Panc1 (cell line): ENCODE measurements around the gene RAB3B. TPM values are rescaled to one million over a fixed set of nuclear protein-coding genes. Genes with fewer than 3 reads are reported as not detected.

Source experiments
- ATAC-seq: fragments of 200-7000 bp; cut with Tn5 transposase; 2 replicates; pipeline ENCODE4 v1.9.1; 2020; ENCODE audit warnings: mild to moderate bottlenecking, moderate library complexity
- BruUV-seq: library from RNA; stranded (reverse); fragments of 400-500 nt; replicated peaks from 2 replicates; lab custom pipeline; 2021; lab: Mats Ljungman, UMichigan
- CTCF ChIA-PET: fragments of 300-600 bp; sonication (Branson Sonifier 250); formaldehyde crosslinking; loops from one replicate; lab custom pipeline; 2022; ENCODE audit warnings: antibody characterized with exemption; lab: Charles Lee
- POLR2A ChIA-PET: fragments of 300-600 bp; sonication (Branson Sonifier 250); formaldehyde crosslinking; loops from one replicate; lab custom pipeline; 2022; ENCODE audit warnings: antibody characterized with exemption; lab: Charles Lee
- DNase-seq: peaks from one replicate; pipeline ENCODE4 v3.0.0-alpha.2; 2010; ENCODE audit warnings: low read depth, low spot score
- H3K27ac ChIP-seq: 2 replicates; pipeline ENCODE4 v1.5.1; 2011; ENCODE audit warnings: mild to moderate bottlenecking, low read length, inconsistent platforms
- H3K27me3 ChIP-seq: fragments of 200-500 bp; sonication (Bioruptor generic); 2 replicates; pipeline ENCODE4 v1.6.0; 2014; ENCODE audit warnings: low read length, inconsistent platforms; ENCODE audit not compliant: control insufficient read depth, insufficient read depth
- H3K36me3 ChIP-seq: fragments of 200-500 bp; sonication (Bioruptor generic); 2 replicates; pipeline ENCODE4 v1.5.1; 2014; ENCODE audit warnings: inconsistent platforms, mild to moderate bottlenecking, low read length, moderate library complexity; ENCODE audit not compliant: control insufficient read depth, insufficient read depth
- H3K4me1 ChIP-seq: 2 replicates; pipeline ENCODE4 v1.5.1; 2011; ENCODE audit warnings: inconsistent platforms, mild to moderate bottlenecking, low read length, moderate library complexity; ENCODE audit not compliant: control insufficient read depth, insufficient read depth
- H3K4me3 ChIP-seq, 2 experiments: 2 replicates each; pipeline ENCODE4 v1.5.1; 2011 to 2012; ENCODE audit warnings: low read depth in 2 of 2, low read length in 2 of 2, mild to moderate bottlenecking in 2 of 2, inconsistent platforms in 1 of 2, moderate library complexity in 1 of 2
- H3K9me3 ChIP-seq: fragments of 200-500 bp; sonication (Bioruptor generic); 2 replicates; pipeline ENCODE4 v1.5.1; 2014; ENCODE audit warnings: low read depth, mild to moderate bottlenecking, inconsistent platforms, low read length, moderate library complexity; ENCODE audit not compliant: control insufficient read depth, insufficient read depth
- POLR2AphosphoS5 ChIP-seq: IDR thresholded peaks from 2 replicates; pipeline ENCODE4 v1.6.1; 2012; ENCODE audit warnings: mild to moderate bottlenecking, low read depth, low read length, moderate library complexity
- SIN3A ChIP-seq: IDR thresholded peaks from 2 replicates; pipeline ENCODE4 v1.6.1; 2012; ENCODE audit warnings: low read depth, mild to moderate bottlenecking, low read length, moderate library complexity, borderline replicate concordance; ENCODE audit not compliant: insufficient read depth
- TCF7L2 ChIP-seq: IDR thresholded peaks from 2 replicates; pipeline ENCODE4 v1.6.1; 2011; ENCODE audit warnings: mild to moderate bottlenecking, low read depth, low read length, inconsistent platforms
- in situ Hi-C: cut with HindIII; loops from 2 replicates; pipeline ENCODE4 v1.10.0; 2016; ENCODE audit warnings: low sequenced_read_pairs, low pct_unique_long_range_greater_than_20kb
- intact Hi-C: fragments of 100-400 bp; cut with micrococcal nuclease; formaldehyde crosslinking; loops from one replicate; pipeline ENCODE4 v1.10.0; 2022; ENCODE audit not compliant: unreplicated experiment
- total RNA-seq: library from RNA; stranded (reverse); gene quantifications from one replicate; pipeline ENCODE4 v1.2.1, GENCODE V29; 2021; ENCODE audit not compliant: unreplicated experiment
- TF ChIP-seq, protein P1 (sequence below): fragments of 450-650 bp; IDR thresholded peaks from 2 replicates; pipeline ENCODE4 v1.5.1; 2017; ENCODE audit warnings: mild to moderate bottlenecking
- TF ChIP-seq, protein P2 (sequence below), 2 experiments: IDR thresholded peaks; 2 replicates each; pipeline ENCODE4 v1.6.1; 2011 to 2012; ENCODE audit warnings: low read depth in 2 of 2, control low read depth in 1 of 2, low read length in 1 of 2, mild to moderate bottlenecking in 1 of 2, moderate library complexity in 1 of 2; ENCODE audit not compliant: insufficient read depth in 1 of 2

RAB3B gene
- total RNA-seq, 1 experiment from 2014 or later, result 1.2 TPM

DNA sequence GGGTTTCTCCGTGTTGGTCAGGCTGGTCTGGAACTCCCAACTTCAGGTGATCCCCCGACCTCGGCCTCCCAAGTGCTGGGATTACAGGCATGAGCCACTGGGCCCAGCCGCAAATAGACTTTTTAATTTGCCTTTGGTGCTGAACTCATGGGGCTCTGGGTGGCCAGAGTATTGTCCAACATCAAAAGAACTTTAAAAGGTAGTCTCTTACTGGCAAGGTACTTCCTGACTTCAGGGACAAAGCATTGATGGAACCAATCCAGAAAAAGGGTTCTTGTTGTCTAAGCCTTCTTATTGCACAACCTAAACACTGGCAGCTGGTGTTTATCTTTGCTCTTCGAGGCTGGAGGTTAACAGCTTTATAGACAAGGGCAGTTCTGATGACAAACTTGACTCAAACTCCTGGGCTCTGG, 46.9 kb upstream of the RAB3B start:
- ChIA-PET POLR2A (no interaction called here), CTCF (no interaction called here)
- H3K9me3 ChIP-seq, result no peaks in the 10 kb centered on the region
- peaks cover 7% of the 10 kb centered on the region for H3K4me1 ChIP-seq
- no peak for TF ChIP-seq POLR2AphosphoS5
- TF ChIP-seq, protein P1, sequence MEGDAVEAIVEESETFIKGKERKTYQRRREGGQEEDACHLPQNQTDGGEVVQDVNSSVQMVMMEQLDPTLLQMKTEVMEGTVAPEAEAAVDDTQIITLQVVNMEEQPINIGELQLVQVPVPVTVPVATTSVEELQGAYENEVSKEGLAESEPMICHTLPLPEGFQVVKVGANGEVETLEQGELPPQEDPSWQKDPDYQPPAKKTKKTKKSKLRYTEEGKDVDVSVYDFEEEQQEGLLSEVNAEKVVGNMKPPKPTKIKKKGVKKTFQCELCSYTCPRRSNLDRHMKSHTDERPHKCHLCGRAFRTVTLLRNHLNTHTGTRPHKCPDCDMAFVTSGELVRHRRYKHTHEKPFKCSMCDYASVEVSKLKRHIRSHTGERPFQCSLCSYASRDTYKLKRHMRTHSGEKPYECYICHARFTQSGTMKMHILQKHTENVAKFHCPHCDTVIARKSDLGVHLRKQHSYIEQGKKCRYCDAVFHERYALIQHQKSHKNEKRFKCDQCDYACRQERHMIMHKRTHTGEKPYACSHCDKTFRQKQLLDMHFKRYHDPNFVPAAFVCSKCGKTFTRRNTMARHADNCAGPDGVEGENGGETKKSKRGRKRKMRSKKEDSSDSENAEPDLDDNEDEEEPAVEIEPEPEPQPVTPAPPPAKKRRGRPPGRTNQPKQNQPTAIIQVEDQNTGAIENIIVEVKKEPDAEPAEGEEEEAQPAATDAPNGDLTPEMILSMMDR, result no peak
- TF ChIP-seq TCF7L2, result no peak
- no peak for TF ChIP-seq SIN3A
- TF ChIP-seq, protein P2, sequence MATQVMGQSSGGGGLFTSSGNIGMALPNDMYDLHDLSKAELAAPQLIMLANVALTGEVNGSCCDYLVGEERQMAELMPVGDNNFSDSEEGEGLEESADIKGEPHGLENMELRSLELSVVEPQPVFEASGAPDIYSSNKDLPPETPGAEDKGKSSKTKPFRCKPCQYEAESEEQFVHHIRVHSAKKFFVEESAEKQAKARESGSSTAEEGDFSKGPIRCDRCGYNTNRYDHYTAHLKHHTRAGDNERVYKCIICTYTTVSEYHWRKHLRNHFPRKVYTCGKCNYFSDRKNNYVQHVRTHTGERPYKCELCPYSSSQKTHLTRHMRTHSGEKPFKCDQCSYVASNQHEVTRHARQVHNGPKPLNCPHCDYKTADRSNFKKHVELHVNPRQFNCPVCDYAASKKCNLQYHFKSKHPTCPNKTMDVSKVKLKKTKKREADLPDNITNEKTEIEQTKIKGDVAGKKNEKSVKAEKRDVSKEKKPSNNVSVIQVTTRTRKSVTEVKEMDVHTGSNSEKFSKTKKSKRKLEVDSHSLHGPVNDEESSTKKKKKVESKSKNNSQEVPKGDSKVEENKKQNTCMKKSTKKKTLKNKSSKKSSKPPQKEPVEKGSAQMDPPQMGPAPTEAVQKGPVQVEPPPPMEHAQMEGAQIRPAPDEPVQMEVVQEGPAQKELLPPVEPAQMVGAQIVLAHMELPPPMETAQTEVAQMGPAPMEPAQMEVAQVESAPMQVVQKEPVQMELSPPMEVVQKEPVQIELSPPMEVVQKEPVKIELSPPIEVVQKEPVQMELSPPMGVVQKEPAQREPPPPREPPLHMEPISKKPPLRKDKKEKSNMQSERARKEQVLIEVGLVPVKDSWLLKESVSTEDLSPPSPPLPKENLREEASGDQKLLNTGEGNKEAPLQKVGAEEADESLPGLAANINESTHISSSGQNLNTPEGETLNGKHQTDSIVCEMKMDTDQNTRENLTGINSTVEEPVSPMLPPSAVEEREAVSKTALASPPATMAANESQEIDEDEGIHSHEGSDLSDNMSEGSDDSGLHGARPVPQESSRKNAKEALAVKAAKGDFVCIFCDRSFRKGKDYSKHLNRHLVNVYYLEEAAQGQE (IDR thresholded peaks at IDR 0.05; ENCODE audit: insufficient read depth in 1 of 2, low read depth in 2 of 2, low read length in 1 of 2), result no peak
- no peak overlapping the region for H3K4me3 ChIP-seq
- no peak overlapping the region for H3K27ac ChIP-seq
- intact Hi-C loops, result no loop called here
- no peak for ATAC-seq
- H3K27me3 ChIP-seq, result no peaks in the 10 kb centered on the region
- BruUV-seq, result no TSS peak
- no peaks in the 10 kb centered on the region; the same call in none of the 2 replicates for H3K36me3 ChIP-seq
- DNase-seq, result no peak
- in situ Hi-C loops, result no loop called here

GRCh38 chr1:52034050-52034384, 43.5 kb upstream of the RAB3B start:
- intact Hi-C loops (no loop called here), in situ Hi-C loops (no loop called here)
- ChIA-PET POLR2A (interaction anchor here (0.7 kb wide), 1 partner anchor 17 kb away, joined by 3 read pairs; no protein-coding TSS in a partner anchor), CTCF (no interaction called here)
- TF ChIP-seq SIN3A (no peak), TCF7L2 (no peak), POLR2AphosphoS5 (no peak)
- TF ChIP-seq, protein P2 (IDR thresholded peaks at IDR 0.05; ENCODE audit: insufficient read depth in 1 of 2, low read depth in 2 of 2, low read length in 1 of 2), result no peak
- TF ChIP-seq, protein P1, result no peak
- DNase-seq, result no peak
- H3K4me1 ChIP-seq, result peaks cover 12% of the 10 kb centered on the region
- ATAC-seq, result no peak
- H3K36me3 ChIP-seq, result no peaks in the 10 kb centered on the region; the same call in 1 of the 2 replicates
- no peaks in the 10 kb centered on the region for H3K27me3 ChIP-seq
- H3K9me3 ChIP-seq, result no peaks in the 10 kb centered on the region
- H3K4me3 ChIP-seq, result peak overlapping the region; percentile 73 to 92
- no TSS peak for BruUV-seq
- H3K27ac ChIP-seq, result peak overlapping the region; percentile 87
